Activated CD4-positive, alpha-beta T cell treated with anti-CD3 and anti-CD28 coated beads, Interleukin-2, Interleukin-6, amounts not matched to agents 100 ng/mL and 50 ng/mL, durations not matched to agents 16 hours and 8 hours (primary cell): ENCODE data around the gene MET.
"Not testable (repeated sequence)": the region's sequence is repeated elsewhere in the genome, so short reads cannot be mapped to it uniquely, and the experiment has no call there.

Experiments
- DNase-seq: peaks from one replicate; pipeline ENCODE4 v3.0.0-alpha.2; 2020

The MET gene

GRCh38 chr7:116671681-116672595 is at the start of gene MET:
MET (plus strand) TSS chr7:116672196; CDS start chr7:116699085, 26,889 bp downstream.
- DNase-seq: peak; percentile 67

- DNase-seq: no peak
Observed at GRCh38 chr7:116626886-116627285, 45.1 kb upstream of the MET start.

GRCh38 chr7:116629051-116629463 is 42.9 kb upstream of the MET start:
- no peak for DNase-seq

- peak; percentile 32 for DNase-seq
Observed at GRCh38 chr7:116630357-116630756, 41.6 kb upstream of the MET start.

- DNase-seq: no peak
Observed at GRCh38 chr7:116630932-116631671, 40.9 kb upstream of the MET start.

- DNase-seq: no peak
Observed at GRCh38 chr7:116631676-116632075, 40.3 kb upstream of the MET start.

- DNase-seq: no peak
Observed at GRCh38 chr7:116632384-116632783, 39.6 kb upstream of the MET start.

GRCh38 chr7:116633131-116633988 is 38.6 kb upstream of the MET start:
- DNase-seq: no peak

- no peak for DNase-seq
Observed at GRCh38 chr7:116636997-116637396, 35.0 kb upstream of the MET start.

- DNase-seq: not testable (repeated sequence)
Observed at GRCh38 chr7:116638592-116638991, 33.4 kb upstream of the MET start.

- no peak for DNase-seq
Observed at GRCh38 chr7:116641551-116642153, 30.3 kb upstream of the MET start.

GRCh38 chr7:116643148-116643547 is 28.8 kb upstream of the MET start:
- DNase-seq: not testable (repeated sequence)

GRCh38 chr7:116644628-116645027 is 27.4 kb upstream of the MET start:
- no peak for DNase-seq

GRCh38 chr7:116647290-116647689 is 24.7 kb upstream of the MET start:
- no peak for DNase-seq

- no peak for DNase-seq
Observed at GRCh38 chr7:116647861-116648260, 24.1 kb upstream of the MET start.

GRCh38 chr7:116650436-116650835 is 21.6 kb upstream of the MET start:
- no peak for DNase-seq

GRCh38 chr7:116652793-116653192 is 19.2 kb upstream of the MET start:
- no peak for DNase-seq

- DNase-seq: no peak
Observed at GRCh38 chr7:116653204-116653603, 18.8 kb upstream of the MET start.

- no peak for DNase-seq
Observed at GRCh38 chr7:116653646-116654045, 18.4 kb upstream of the MET start.

GRCh38 chr7:116659248-116659647 is 12.7 kb upstream of the MET start:
- not testable (repeated sequence) for DNase-seq

- no peak for DNase-seq
Observed at GRCh38 chr7:116661865-116662264, 10.1 kb upstream of the MET start.

- no peak for DNase-seq
Observed at GRCh38 chr7:116663744-116664143, 8.3 kb upstream of the MET start.
